Adrenal gland (tissue), 5 donors: ENCODE data around the gene ZNHIT2.

Experiments
- CTCF ChIP-seq, 6 experiments: fragments of 450-650 bp in 4 of 6; fragments of 200-600 bp in 2 of 6; sonication (generic) in 1 of 6; IDR thresholded peaks; 1 replicate in 5 of 6; 2 replicates in 1 of 6; pipeline versions ENCODE4 v1.5.1 to v1.8.0; 2016 to 2021; ENCODE audit warnings: antibody characterized with exemption in 6 of 6, mild to moderate bottlenecking in 2 of 6, moderate library complexity in 1 of 6
- POLR2A ChIP-seq, 2 donors: fragments of 450-650 bp; IDR thresholded peaks; one replicate each; pipeline ENCODE4 v1.6.1; 2017; ENCODE audit warnings: antibody characterized with exemption in 2 of 2, mild to moderate bottlenecking in 2 of 2, moderate library complexity in 1 of 2
- donor health status: DM: no; HTN: no; CAD: no.

DNA sequence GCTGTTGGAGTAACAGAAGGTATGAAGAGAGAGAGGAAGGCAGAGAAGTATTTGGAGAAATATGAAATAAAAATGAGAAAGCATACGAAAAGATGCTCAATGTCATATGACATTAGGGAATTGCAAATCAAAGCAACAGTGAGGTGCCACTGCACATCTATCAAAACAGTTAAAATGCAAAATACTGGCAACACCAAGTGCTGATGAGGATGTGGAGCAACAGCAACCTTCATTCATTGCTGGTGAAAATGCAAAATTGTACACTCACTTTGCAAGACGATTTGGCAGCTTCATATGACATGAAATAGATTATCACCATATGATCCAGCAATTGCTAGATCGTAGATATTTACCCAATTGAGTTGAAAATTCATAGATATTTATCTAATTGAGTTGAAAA is 43.1 kb upstream of the ZNHIT2 start:
- no peak for TF ChIP-seq POLR2A (IDR thresholded peaks at IDR 0.05)
- no peak for TF ChIP-seq CTCF (IDR thresholded peaks at IDR 0.05)
